Hepatocyte (in vitro differentiated cells): Measurements from ENCODE around the gene FKBP11.

Source experiments
- EZH2 ChIP-seq: fragments of 200-600 bp; sonication (generic); IDR thresholded peaks from 2 replicates; pipeline ENCODE4 v1.6.1; 2016; ENCODE audit warnings: antibody characterized with exemption, mild to moderate bottlenecking, borderline replicate concordance
- TF ChIP-seq, protein P1 (sequence below): fragments of 200-600 bp; sonication (generic); IDR thresholded peaks from 2 replicates; pipeline ENCODE4 v1.5.1; 2016; ENCODE audit warnings: antibody characterized with exemption, mild to moderate bottlenecking; ENCODE audit not compliant: poor library complexity

DNA sequence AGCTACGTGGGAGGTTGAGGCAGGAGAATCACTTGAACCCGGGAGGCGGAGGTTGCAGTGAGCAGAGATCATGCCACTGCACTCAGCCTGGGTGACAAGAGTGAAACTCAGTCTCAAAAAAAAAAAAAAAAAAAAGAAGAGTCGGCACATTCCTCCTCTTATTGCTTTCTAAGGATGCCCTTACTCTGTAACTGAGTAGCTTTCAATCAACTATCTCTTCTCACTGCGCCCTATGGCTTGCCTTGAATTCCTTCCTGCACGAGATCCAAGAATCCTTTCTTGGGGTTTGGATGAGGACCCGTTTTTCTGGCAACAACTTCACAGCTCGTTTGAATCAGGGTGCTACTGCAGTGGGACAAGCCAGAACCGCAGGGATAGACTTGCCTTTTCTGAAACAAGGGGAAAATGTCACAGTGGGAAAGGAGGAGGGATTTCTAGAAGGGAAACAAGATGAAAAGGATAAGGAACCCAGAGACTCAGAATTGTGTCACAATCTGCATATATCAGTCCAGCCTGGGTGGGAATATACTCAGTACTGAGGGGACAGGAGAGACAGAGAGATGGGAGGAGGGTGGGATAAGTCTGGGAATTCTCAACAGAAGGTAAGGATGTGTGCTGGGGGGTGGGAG lies 43.5 kb downstream of the FKBP11 start:
- TF ChIP-seq, protein P1, sequence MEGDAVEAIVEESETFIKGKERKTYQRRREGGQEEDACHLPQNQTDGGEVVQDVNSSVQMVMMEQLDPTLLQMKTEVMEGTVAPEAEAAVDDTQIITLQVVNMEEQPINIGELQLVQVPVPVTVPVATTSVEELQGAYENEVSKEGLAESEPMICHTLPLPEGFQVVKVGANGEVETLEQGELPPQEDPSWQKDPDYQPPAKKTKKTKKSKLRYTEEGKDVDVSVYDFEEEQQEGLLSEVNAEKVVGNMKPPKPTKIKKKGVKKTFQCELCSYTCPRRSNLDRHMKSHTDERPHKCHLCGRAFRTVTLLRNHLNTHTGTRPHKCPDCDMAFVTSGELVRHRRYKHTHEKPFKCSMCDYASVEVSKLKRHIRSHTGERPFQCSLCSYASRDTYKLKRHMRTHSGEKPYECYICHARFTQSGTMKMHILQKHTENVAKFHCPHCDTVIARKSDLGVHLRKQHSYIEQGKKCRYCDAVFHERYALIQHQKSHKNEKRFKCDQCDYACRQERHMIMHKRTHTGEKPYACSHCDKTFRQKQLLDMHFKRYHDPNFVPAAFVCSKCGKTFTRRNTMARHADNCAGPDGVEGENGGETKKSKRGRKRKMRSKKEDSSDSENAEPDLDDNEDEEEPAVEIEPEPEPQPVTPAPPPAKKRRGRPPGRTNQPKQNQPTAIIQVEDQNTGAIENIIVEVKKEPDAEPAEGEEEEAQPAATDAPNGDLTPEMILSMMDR: no peak
- no peak for TF ChIP-seq EZH2
